ENCODE results near the gene CFDP1.

DNA sequence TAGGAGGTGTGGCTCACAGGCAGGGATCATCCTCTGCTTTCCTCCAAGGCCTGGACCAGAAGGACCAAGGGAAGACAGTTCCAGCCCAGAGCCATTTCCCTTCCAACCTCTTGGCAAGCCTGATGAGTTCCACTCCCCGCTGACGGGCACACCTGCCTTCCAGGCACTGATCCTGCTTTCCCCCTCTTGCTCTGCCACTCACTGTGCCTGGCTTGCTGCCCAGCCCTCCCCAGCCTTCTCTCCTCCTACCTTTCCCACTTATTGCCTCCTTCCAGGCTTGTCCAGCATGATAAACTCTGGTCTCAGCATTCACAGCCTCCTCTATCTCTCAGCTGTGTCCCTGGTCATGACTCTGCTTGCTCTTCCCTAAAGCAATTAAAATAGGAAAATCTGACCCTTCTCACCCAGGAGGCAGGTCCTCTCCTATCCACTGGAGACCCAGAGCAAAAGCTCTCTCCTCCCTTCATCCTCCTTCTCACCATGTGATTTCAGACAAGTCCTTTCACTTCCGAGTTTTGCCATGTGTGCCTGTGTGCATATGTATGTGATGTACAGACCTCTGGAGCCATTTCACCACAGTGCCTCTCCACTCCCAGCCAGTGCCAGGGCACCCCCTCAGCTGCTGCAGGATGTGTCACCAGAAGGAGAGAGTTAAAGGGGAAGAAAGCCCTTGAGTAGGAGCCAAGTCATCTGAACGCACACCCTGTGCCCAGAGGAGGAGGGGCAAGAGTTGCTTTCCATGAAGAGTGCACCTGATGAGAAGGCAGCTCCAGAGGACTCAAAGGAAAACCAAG is 44.6 kb upstream of the CFDP1 start:
- no peak for TF ChIP-seq GATA3 (IDR thresholded peaks at IDR 0.05; ENCODE audit: low read depth, low read length)
- TF ChIP-seq GATA2 (IDR thresholded peaks at IDR 0.05; ENCODE audit: low read depth, low read length) = no peak
